HG02623 (cell line): ENCODE measurements around the gene UNC5A.

Source experiments
- ATAC-seq: cut with Tn5 transposase; IDR thresholded peaks from one replicate; pipeline ENCODE4 v1.9.1; 2021; ENCODE audit warnings: moderate library complexity; ENCODE audit not compliant: unreplicated experiment

Gene UNC5A

DNA sequence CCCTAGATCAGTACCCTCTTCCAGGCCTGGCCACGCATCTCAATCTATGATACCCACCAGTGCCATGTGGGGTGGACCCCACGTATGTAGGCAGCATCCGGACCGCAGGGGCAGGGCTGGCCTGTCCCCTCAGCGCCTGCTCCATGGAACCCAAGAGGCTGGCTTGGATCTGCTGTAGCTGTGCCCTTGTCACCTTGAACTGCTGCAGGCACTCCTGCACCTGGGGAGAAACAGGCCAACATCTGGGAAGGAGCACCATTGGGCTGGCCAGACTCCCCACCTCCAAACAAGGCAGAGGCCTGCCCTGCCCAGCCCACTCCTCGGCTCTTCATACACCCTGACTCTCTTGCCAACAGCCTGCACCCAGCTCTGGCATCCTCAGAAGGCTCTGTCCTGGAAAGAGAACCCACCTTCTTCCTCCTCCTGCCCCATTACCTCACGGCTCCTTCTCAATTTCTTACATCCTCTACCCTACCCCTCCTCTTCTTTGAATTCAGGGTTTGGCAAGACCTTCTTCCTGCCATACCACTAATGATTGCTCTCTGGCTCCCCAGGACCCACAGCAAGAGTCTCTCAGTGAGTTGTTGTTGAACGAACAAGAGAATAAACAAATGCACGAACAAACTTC lies 81.1 kb downstream of the UNC5A start:
- no peak for ATAC-seq

DNA sequence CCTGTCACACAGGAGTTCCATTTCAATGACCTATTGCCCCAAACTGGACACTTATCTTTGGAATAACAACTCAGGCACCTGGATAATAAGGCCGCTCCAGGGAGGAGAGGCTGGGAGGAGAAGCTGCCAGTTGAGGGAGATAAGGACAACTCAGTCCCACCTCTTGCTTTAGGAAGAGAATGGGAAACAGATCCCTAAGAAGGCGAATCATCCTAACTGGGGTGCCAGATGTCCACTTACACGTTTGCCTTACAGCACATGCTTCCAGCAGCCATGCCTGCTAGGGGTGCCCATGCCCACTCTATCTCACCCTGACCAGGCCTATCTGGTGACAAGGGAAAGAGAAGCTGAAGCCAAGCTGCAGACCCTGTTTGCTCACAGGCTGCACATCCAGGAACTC lies 82.3 kb downstream of the UNC5A start:
- ATAC-seq: no peak

DNA sequence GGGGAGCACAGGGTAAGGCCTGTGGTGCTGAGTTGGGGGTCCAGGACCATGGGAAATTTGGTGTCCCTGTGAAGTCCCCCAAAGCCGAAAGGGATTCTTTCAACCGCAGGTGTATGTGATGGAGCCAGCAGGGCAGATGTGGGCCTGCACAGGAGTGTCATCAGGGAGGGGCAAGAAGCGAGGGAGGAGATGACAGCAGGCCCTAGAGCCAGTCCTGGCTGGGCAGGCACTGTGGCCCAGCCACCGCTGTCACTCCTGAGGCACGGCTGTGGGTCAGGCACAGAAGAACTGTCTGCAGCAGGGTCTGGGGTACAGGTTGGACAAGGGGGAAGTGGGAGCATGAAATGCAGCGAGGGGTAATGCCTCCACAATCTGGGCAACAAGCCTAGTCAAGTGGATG lies 83.9 kb downstream of the UNC5A start:
- no peak for ATAC-seq

GRCh38 chr5:176895831-176896230 lies 85.5 kb downstream of the UNC5A start:
- no peak for ATAC-seq

DNA sequence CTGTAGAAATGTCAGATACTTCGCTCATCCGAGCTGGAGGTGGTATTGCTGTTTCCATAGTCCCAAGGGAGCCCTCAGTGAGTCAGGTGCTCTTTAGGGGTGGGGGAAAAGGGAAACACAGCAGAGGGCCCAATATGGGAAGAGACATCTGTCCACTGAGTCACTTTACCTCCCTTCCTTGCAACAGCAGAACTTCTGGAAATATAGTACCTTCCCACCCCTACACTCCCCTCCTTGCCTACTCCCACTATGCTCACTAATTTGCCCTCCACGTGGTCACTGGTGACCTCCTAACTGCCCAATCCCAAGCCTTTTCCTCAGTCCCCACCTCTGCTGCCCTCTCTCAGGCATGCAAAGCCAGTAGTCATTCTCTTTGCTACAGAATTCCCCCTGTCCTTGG lies 86.9 kb downstream of the UNC5A start:
- ATAC-seq: no peak

GRCh38 chr5:176899296-176899891 lies 89.0 kb downstream of the UNC5A start, which contains the start of gene HK3:
TSS of gene HK3 (minus strand) at chr5:176899346. CDS start at chr5:176896159, 3,187 bp downstream.
- ATAC-seq: no peak

- ATAC-seq: no peak
These were observed 89.8 kb downstream of the UNC5A start for GRCh38 chr5:176899946-176900779.

DNA sequence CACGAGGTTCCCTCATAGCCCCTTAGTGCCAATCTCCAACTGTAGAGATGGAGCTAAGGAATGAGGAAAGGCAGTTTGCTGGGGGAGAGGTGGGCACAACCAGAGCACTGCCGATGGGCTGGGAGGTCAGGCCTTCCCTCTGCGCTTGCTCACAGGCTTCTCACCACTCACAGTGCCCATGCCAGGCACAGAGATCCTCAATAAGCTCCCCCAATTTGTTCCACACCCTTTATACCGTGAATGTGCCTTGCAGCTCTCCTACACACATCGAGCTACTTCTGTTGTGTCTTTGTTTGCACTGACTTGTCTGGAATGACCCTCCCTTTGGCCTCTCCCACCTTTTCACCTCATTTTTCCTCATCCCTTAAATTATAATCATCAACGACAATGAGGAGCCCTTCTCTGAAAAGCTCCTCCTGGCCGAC lies 90.4 kb downstream of the UNC5A start:
- no peak for ATAC-seq

DNA sequence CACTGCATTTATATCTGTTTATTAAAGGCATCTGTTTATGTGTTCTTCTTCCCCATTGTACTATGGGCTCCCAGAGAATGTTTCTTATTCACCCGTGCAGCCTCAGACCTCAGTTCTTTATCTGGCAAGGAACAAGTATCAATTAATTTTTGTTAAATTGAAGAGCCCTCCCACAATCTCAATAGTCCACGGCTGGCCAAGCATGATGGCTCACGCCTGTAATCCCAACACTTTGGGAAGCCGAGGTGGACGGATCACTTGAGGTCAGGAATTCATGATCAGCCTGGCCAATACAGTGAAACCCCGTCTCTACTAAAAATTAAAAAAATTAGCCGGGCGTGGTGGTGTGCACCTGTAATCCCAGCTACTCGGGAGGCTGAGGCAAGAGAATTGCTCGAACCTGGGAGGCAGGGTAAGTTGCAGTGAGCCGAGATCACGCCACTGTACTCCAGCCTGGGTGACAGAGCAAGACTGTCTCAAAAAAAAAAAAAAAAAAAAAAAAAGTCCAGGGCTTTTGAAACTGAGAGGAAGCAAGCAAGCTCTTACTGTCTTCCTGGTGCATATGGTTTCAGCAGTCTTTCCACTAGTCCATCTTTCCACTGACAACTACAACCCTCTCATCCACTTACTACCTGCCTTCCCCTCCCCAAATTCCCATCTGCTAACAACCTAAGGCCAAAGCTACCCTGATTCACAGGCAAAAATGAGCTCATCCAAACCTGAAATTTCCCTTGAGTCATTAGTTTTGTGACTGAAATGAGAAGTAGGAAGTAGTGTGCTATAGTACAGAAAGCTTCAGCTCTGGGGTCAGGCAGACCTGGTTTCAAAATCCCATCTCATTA lies 91.1 kb downstream of the UNC5A start:
- ATAC-seq: peak; percentile 56

GRCh38 chr5:176902102-176902814 lies 91.9 kb downstream of the UNC5A start:
- ATAC-seq: no peak

DNA sequence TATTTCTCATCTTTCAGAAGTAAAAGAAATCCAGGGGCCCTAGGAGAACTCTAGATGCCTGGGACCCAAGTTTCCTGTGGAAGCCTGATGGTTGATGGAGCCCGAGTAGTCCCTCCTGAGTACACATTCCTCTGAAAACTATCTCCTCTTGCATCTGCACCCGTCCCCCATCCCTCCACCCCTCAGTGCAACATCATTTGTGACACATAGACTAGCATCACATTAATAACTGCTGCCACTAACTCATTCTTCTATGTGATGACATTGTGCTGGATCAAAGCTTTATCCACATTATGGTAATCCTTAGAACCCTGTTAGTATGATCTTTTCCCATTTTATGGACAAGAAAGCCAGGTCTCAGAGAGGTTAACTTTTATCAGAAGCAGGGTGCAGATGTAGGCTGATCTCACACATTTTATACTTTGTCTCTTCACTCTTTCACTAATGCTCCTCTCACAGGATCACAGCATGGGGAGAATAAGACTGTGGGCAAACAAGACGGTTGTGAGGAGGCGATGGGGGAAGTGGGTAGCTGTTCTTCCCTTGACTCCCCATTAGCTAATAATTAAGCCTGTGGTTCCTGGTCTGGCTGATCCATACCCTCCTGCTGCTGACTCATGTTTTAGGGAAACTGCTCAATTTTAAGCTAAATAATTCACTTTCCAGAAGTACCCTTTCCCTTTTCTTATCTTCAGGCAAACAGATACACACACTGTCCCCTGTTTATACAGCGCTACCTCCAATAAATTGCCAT lies 92.7 kb downstream of the UNC5A start:
- ATAC-seq: no peak

DNA sequence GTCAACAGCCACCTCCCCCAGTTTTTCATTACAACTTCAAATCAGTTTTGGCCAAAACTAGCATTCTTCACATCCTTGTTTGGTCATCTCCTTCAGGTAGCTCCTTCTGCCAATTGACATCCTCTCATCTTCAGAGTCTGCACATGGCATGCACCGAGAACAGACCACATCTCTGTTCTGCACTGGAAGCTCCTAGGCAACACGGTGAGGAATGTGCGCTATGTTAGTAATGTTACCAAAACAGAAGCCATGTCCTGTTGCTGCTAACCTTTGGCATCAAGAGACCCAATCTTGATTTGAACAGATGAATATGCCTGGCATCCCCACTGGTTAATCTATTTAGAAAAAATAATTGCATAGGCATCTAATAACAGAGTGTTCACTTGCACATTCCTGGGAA lies 93.9 kb downstream of the UNC5A start:
- no peak for ATAC-seq

DNA sequence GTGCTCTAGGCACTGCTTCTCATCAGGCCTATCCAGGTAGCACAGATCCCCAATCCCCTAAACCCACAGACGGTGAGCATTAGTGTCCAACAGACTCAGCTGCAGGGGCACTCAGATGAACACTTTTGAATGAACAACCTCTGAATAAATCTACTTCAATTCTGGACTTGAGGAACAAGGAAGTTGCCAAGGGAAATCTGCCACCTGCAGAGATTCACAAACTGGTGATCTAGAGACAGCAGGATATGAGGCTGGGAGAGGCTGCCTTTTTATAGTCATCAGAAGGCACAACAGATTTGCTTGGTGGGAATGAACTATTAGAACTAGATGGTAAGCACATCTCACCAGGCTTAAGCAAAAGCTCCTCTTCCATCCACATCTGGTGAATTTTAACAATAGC lies 95.8 kb downstream of the UNC5A start:
- no peak for ATAC-seq

DNA sequence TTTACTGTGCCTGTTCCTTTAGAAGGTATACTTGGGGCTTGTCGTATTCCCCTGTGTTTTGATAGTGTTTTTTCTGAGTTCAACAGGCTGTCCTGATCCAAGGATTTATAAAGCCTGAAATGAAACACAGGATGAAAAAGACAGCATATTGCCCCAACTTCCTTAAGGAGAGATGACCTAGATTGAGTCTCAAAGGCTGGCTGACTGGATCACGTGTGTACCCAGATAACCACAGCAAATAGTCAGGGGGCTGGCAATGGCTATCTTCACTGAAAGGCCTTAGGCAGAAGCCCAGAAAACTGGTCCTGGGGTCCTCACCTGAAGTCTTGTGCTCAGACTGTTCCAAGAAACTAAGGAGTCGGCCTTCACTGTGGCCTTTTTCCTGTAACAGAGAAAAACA lies 96.4 kb downstream of the UNC5A start:
- ATAC-seq: no peak

DNA sequence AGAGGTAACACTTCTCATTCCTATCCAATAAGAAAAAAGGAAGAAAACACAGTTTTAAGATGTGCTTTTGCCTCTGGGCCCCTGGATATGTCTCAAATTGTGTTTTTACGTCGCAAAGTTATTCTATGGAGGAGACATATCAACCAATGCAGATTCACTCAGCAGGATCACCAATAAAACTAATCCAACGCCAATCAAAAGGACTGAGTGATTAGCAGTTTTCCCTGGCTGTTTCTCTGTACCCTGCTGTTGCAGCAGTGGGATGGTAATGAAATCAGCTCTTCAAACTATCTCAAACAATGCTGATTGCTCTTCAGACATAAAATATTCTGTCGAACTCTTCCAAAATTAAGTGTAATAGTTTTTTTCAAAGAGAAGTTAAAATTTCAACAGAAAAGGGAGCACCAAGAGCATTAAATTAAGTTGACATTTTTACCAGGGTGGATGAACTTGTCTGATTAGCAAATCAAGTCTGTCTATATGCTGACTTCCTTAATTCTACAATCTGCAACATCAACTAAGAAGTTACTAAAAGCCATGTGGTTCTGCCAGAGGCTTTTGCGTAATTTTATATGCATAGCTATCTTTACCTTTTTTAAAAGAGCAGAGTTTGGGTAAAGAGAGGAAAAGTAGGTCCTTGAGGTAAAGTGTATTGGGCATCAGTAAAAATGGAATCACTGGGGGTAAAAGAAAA lies 98.5 kb downstream of the UNC5A start:
- no peak for ATAC-seq

GRCh38 chr5:176912115-176912514 lies 101.8 kb downstream of the UNC5A start:
- ATAC-seq: no peak

- ATAC-seq: no peak
These were observed 105.5 kb downstream of the UNC5A start for GRCh38 chr5:176915906-176916305.

DNA sequence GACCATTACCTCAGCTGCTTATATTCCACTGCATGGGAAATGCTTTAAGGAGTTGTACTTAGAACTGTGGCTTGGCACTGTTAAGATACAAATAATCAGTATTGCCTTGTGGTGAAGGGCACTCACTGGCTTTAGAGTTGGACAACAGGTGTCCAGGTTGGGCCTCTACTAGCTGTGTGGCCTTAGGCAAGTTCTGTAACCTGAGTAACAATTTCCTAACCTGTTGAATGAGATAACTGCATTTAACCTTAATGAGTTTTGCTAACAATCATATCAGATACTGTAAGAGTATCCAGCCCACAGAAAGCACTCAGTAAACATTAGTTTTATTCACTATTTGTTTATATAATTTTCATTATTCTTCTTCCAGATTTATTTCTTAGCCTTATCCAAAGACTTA lies 106.0 kb downstream of the UNC5A start:
- no peak for ATAC-seq

DNA sequence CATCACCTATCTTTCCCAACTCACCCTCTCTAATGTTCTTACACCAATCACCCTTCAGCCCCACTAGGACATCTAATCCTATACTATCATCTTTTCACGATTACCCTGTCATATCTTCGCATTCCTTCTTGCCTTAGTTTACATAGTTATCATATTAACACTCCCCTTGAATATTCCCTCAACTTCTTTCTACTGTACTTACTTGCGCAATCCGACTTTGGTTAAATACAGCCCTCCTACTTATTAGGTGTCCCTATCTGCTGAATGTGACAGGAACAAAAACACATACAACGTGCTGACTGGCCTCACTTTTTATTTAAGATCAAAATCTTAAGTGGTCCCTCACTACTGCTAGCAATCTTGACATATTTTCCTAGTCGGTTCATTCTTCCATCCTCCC lies 108.3 kb downstream of the UNC5A start:
- no peak for ATAC-seq
